Astrocyte of the spinal cord (primary cell): ENCODE results near the gene DNAH1.

ENCODE experiments used
- DNase-seq: peaks from one replicate; pipeline ENCODE4 v3.0.0; 2011; ENCODE audit warnings: low read depth, low spot score
- H3K4me3 ChIP-seq: 2 replicates; pipeline ENCODE4 v1.5.1; 2011; ENCODE audit warnings: low read depth, mild to moderate bottlenecking, low read length, moderate library complexity
- in situ Hi-C: cut with HindIII; loops from 2 replicates; pipeline ENCODE4 v1.10.0; 2017; ENCODE audit warnings: low sequenced_read_pairs
- TF ChIP-seq, protein P1 (sequence below): IDR thresholded peaks from 2 replicates; pipeline ENCODE4 v1.5.1; 2012; ENCODE audit warnings: low read depth, mild to moderate bottlenecking, low read length, inconsistent platforms

DNAH1 gene

DNA sequence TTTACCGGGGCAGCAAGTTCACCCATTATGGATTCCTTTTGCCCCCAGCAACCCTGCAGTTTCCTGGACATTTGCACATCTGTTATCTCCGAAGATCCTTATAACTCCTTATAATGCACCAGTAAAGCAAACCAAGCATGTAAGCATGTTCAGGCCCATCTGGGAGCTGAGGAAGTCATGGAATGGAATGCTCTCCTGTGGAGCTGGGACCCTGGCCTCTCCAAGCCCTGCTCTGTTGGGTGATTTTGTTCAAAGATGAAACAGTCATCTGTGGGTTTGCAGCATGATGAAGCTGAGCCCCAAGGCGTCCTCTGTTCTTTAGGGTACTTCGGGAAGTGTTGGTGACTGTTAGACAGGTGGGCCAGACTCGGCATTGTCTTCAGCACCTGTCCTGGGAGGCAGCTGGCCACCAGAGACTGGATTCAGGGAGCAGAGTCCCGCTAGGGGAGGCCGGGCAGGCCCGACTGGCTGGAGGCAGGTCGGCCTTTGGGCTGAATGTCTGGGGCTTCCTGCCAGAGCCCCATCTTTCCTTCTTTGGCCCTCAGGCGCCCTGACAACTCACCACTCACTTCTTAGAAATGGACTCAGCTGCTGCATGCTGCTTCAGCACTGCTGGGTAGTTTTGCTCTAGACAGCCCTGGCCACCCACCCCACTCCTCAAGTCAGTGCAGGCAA, 3.9 kb downstream of the DNAH1 start:
- in situ Hi-C loops = no loop called here
- TF ChIP-seq, protein P1, sequence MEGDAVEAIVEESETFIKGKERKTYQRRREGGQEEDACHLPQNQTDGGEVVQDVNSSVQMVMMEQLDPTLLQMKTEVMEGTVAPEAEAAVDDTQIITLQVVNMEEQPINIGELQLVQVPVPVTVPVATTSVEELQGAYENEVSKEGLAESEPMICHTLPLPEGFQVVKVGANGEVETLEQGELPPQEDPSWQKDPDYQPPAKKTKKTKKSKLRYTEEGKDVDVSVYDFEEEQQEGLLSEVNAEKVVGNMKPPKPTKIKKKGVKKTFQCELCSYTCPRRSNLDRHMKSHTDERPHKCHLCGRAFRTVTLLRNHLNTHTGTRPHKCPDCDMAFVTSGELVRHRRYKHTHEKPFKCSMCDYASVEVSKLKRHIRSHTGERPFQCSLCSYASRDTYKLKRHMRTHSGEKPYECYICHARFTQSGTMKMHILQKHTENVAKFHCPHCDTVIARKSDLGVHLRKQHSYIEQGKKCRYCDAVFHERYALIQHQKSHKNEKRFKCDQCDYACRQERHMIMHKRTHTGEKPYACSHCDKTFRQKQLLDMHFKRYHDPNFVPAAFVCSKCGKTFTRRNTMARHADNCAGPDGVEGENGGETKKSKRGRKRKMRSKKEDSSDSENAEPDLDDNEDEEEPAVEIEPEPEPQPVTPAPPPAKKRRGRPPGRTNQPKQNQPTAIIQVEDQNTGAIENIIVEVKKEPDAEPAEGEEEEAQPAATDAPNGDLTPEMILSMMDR = no peak
- no peak overlapping the region for H3K4me3 ChIP-seq
- no peak for DNase-seq

GRCh38 chr3:52321481-52321880, 5.4 kb downstream of the DNAH1 start:
- in situ Hi-C loops = no loop called here
- H3K4me3 ChIP-seq = no peak overlapping the region
- no peak for DNase-seq
- TF ChIP-seq, protein P1 = no peak

- no peak overlapping the region for H3K4me3 ChIP-seq
Observed at GRCh38 chr3:52322466-52322865, 6.3 kb downstream of the DNAH1 start.

DNA sequence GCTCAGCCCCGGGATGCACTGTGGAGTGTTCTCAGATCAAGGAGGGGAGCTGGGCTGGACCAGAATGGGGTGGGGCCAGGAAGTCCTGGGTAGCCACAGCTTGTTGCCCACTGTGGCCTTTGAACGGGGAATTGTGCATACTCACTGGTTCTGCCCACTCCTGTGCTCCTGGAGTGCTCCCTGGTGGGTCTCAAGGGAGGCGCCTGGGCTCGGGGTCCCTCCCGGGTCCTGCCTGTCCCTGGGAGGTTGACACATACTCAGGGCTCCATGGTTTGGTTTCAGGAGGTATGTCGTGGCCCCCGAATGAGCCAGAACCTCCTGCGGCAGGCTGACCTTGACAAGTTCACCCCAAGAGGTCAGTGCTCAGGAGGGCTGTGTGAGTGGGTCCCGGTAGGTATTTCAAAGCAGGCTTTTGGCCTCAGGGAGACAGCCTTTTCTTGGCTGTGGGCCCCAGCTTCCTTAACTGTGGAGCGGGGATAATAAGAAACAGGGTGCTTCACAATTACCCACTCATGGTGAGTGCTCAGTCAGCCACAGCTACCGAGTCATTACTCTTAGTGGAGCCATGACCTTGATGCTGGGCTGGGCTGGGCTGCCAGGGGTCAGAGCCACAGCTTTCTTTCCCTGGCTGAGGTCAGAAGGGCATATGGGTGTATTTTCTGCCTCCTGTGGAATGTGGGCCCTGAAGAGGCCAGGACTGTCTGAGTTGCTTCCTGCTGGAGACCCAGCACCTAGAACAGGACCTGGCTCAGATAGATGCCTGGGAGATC, 7.6 kb downstream of the DNAH1 start:
- TF ChIP-seq, protein P1 = no peak

More at GRCh38 chr3:52322466-52322865, 6.3 kb downstream of the DNAH1 start:
- TF ChIP-seq, protein P1 = no peak
- no peak for DNase-seq
- in situ Hi-C loops = no loop called here

GRCh38 chr3:52324676-52325075, 8.6 kb downstream of the DNAH1 start:
- in situ Hi-C loops = no loop called here
- TF ChIP-seq, protein P1 = no peak
- no peak for DNase-seq
- H3K4me3 ChIP-seq = no peak overlapping the region

More for the DNA sequence above, 7.6 kb downstream of the DNAH1 start:
- H3K4me3 ChIP-seq = no peak overlapping the region
- no peak for DNase-seq
- in situ Hi-C loops = no loop called here

DNA sequence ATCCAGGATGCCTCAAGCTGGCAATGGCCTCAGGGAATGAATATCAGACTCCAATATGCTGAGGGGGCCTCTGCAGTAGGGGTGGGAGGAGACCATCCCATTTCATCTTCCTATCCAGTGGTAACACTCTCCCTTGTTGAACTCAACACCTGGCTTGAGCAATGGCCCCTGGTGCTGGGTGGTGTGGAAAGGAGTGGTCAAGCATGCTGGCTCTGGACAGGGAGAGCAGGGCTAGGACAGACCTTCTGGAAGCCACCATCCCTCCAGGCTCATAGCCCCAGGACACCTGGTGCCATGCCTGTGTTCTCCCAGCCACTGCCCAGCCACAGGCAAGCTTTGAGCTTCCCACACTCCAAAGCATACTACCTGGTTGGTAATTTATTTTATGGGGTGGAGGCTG, 9.6 kb downstream of the DNAH1 start:
- in situ Hi-C loops = no loop called here
- no peak for DNase-seq
- TF ChIP-seq, protein P1 = no peak
- no peak overlapping the region for H3K4me3 ChIP-seq
